Kidney glomerular epithelial cell (primary cell): ENCODE data around the gene TRIM29.
"Not testable (repeated sequence)": the region's sequence is repeated elsewhere in the genome, so short reads cannot be mapped to it uniquely, and the experiment has no call there.

Experiments
- DNase-seq: peaks from one replicate; lab custom pipeline; 2025; lab: John Stamatoyannopoulos, UW

TRIM29 gene

GRCh38 chr11:120172054-120172911 is 34.4 kb upstream of the TRIM29 start:
- peak; percentile 66 for DNase-seq

GRCh38 chr11:120170741-120171261 is 32.9 kb upstream of the TRIM29 start:
- DNase-seq, result no peak

- no peak for DNase-seq
These were observed 32.2 kb upstream of the TRIM29 start for GRCh38 chr11:120169981-120170698.

- DNase-seq, result peak; percentile 19
These were observed 31.2 kb upstream of the TRIM29 start for GRCh38 chr11:120168960-120169681.

- DNase-seq, result no peak
These were observed 30.4 kb upstream of the TRIM29 start for GRCh38 chr11:120168108-120168959.

GRCh38 chr11:120167659-120168058 is 29.7 kb upstream of the TRIM29 start:
- no peak for DNase-seq

GRCh38 chr11:120160436-120160835 is 22.5 kb upstream of the TRIM29 start:
- DNase-seq, result no peak

- no peak for DNase-seq
These were observed 15.3 kb upstream of the TRIM29 start for GRCh38 chr11:120153221-120153620.

GRCh38 chr11:120151536-120151935 is 13.6 kb upstream of the TRIM29 start:
- DNase-seq, result no peak

- no peak for DNase-seq
These were observed 11.3 kb upstream of the TRIM29 start for GRCh38 chr11:120149246-120149645.

- DNase-seq, result no peak
These were observed 10.0 kb upstream of the TRIM29 start for GRCh38 chr11:120147950-120148270.

- no peak for DNase-seq
These were observed 9.4 kb upstream of the TRIM29 start for GRCh38 chr11:120147094-120147949.

- DNase-seq, result no peak
These were observed 8.6 kb upstream of the TRIM29 start for GRCh38 chr11:120146413-120147093.

GRCh38 chr11:120144501-120144900 is 6.6 kb upstream of the TRIM29 start:
- DNase-seq, result no peak

GRCh38 chr11:120143472-120143871 is 5.6 kb upstream of the TRIM29 start:
- not testable (repeated sequence) for DNase-seq

GRCh38 chr11:120142441-120143100 is 4.7 kb upstream of the TRIM29 start:
- DNase-seq, result no peak

GRCh38 chr11:120141768-120142423 is 4.0 kb upstream of the TRIM29 start:
- no peak for DNase-seq

GRCh38 chr11:120141113-120141767 is 3.3 kb upstream of the TRIM29 start:
- no peak for DNase-seq
